HG03378 (cell line): ENCODE measurements around the gene CCDC124.

Experiments used
- ATAC-seq: cut with Tn5 transposase; IDR thresholded peaks from one replicate; pipeline ENCODE4 v1.9.1; 2021; ENCODE audit warnings: mild to moderate bottlenecking, moderate library complexity; ENCODE audit not compliant: unreplicated experiment

Gene CCDC124

DNA sequence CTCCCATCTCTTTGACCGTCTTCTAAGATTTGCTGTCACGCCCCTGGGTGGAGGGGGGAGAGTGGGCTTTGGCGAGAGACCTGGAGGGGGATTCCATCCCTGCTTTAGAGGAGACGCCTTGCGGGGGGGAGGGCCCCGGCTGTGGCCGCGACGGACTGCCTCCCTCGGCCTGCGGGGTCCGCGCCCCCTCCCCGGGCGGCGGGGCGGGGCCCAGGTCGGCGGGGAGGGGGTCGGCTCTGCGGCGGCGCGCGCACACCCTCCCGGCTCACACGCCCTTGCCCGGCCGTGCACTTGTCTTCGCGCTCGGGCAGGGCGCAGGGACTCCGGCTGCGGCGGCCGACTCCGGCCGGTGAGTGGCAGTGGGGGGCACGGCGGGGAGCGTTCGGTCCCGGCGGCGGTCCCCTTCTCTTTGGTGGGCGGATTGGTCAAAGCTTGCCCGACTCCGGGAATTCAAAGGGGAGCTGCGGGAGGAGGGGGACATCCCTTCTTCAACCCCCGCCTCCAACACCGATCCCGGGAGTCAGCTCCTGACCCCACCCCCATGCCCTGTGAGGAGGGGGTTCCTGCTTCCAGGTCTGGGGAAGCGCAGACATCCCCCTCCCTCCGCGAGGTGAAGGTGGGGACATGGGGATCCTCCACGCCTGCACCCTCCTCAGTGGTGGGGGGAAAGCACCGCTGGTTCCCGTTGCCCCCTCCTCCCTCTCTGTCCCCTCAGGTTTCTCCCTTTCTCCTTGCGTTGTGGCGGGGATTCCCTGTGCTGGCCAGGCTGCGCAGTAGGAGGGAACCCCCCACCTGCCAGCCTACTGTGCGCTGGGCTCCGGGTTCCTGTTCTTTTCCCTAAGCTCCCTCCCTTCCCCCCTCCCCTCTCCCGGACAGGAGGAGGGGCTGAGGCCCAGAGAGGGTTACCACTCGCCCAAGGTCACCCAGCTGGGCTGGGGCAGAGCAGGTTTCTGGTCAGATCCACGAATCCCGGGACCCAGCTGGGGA, 19.5 kb downstream of the CCDC124 start:
- no peak for ATAC-seq

DNA sequence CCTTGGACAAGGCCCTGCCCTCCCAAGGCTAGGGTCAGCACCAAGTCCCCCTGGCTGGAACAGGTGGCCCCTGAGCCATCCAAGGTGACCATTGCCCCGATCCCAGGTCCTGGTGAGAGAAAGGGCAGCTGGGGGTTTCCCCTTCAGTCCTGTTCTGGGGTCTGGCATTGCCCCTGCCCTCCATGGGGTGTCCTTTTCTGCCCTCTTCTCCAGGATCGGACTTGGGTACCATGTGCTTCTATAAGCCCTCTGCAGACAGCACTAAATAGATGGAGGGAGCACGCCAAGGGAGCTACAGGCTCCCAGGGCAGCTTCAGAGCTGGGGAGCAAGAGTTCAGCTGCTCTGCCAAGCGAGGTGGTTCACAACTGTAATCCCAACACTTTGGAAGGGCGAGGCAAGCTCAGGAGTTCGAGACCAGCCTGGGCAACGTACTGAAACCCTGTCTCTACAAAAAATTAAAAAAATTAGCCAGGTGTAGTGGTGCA, 20.5 kb downstream of the CCDC124 start:
- ATAC-seq: no peak

DNA sequence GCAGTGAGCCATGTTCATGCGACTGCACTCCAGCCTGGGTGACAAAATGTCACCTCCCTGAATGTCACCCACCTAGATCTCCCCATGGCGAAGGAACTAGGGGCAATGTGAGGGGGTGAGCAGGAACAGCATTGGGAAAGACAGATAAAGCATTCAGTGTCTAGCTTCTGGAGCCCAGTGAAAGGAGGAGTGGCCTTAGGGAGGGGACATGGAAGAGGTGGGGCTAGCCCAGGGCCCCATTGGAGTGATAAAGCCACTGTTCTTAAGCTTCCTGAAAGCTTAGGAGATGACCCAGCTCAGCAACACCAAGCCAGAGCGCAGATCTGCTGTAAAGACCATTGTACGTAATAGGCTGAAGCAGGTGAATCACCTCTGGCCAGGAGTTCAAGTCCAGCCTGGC, 21.1 kb downstream of the CCDC124 start:
- no peak for ATAC-seq

DNA sequence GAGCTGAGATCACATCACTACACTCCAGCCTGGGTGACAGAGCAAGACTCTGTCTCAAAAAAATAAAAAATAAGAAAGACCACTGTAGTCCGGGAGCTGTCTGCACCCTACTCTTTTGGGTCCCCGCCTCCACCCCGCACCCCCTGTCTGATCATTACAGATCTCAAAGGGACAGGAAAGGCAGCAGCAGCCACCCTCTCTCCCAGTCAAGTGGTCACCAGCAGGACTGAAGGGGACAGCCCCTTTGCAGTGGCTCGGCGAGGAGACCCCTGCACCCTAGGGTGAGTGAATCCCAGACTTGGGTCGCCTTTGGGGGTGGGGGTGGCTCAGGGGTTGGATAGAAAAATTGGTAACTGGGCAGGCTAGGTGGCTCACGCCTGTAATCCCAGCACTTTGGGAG, 21.6 kb downstream of the CCDC124 start:
- ATAC-seq: no peak

DNA sequence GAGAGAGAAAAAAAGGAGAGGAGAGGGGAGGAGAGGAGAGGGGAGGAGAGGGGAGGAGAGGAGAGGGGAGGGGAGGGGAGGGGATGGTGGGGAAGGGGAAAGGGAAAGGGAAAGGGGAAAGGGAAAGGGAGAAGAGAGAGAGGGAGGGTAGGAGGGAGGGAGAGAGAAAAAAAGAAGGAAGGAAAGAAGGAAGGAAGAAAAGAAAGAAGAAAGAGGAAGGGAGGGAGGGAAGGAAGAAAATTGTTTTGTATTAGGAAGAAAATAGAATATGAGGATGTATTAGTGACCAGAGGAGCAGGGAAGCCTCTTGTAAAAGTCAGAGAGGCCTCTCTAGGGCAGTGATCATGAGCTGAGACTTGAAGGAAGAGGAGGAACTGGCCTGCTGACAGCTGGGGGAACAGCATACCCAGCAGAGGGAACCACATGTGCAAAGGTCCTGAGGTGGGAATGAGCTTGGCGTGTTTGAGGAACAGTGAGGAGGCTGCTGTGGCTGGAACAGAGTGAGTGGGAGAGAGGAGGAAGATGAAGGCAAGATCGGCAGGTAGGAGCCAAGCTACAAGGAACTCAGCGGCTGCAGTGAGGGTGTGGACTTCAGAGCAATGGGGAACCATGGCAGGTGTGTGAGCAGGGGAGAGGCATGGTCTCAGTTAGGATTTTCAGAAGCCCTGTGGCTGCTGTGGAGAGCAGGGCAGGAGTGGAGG, 24.5 kb downstream of the CCDC124 start:
- ATAC-seq: no peak

DNA sequence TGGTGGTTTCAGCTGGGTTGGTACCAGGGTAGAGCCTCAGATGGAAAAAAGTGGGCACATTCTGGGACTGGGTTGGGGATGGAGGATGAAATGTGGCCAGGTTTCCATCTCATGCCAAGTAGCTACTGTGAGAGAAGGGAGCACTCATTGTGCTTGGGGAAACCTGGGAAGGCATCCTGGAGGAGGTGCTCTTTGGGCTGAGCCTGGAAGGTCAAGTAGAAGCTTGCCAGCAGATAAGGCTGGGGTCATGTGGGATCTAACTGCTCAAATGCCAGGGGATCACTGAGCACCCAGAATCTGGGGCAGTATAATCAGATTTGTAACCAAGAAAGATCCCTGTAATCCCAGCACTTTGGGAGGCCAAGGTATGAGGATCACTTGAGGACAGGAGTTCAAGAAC, 25.1 kb downstream of the CCDC124 start:
- no peak for ATAC-seq

DNA sequence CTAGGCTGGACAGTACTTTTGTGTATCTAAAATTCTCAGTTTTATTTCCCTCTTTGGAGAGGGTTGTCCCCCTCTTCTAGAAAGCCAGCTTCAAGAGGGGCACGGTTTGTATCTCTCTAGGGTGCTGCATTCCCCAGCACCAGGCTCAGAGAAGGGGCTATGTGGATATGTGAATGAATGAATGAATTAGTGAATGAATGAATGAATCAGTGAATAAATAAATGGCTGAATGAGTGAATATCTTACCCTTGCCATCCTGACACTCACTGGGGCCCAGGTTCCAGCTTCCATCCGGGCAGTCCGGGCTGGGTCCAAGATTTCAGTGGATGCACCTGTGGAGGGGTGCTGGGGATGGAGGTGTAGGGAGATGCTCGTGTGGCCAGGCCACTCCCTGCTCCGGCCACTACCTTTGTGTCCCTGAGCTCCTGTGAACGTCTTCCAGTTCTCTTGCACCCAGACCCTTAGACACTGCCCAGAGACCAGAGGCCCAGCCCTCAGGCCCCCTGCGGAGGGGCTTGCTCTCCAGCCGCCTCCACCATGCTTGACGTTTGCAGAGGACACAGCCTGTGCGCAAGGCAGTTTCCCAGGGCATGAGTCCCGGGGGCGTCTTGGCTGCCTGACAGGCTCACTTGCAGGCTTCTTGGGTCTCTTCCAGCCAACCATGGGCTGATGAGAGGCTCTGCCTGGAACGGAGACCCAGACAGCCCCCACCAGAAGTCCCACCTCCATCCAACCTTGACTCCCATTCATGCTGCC, 31.3 kb downstream of the CCDC124 start:
- no peak for ATAC-seq

DNA sequence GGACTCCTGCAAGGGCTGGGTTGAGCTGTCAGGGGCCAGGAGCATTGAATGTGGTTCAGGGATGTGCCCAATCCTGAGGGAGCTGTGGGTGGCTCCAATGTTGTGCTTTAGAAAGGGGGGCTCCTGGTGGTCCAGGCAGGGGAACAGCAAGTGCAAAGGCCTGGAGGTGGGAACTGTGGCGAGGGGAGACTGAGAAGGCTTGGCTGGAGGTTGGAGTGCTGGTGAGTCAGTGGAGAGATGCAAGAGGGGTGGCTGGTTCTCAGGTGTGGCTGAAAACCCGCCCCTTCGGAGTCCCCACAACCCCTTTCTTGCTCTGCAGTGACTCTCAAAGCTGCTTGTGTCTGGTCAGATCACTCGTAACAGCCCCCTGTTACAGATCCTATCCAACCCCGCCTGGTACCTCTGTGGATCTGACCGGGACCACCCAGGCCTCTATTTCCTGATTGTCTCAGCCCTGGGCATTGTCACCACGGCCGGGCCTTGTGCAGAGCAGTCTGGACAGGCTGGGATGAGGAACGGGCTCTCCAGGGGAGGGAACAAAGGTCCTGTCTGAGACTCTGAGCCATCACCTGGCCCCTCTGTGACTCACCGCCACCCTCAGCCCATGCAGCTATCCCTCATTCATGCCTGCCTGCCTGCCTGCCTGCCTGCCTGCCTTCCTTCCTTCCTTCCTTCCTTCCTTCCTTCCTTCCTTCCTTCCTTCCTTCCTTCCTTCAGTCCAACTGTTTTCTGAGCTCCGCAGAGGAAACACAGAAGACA, 32.7 kb downstream of the CCDC124 start:
- ATAC-seq: no peak

DNA sequence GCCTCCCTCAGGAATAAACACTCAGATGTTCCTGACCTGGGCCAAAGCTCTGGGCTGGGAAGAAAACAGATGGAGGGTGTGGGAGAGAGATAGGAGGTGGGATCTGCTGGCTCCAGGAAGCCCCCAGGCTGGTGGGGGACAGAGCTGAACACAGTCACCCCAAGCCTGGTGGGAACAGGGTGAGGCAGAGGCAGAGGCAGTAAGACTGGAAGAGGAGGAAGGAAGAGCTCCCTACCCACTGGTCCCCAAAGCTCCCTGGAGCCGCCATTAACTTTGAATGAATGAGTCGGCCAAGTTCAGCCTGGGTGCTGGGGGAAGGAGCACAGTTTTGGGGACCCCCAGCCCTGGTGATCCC, 33.3 kb downstream of the CCDC124 start:
- no peak for ATAC-seq

DNA sequence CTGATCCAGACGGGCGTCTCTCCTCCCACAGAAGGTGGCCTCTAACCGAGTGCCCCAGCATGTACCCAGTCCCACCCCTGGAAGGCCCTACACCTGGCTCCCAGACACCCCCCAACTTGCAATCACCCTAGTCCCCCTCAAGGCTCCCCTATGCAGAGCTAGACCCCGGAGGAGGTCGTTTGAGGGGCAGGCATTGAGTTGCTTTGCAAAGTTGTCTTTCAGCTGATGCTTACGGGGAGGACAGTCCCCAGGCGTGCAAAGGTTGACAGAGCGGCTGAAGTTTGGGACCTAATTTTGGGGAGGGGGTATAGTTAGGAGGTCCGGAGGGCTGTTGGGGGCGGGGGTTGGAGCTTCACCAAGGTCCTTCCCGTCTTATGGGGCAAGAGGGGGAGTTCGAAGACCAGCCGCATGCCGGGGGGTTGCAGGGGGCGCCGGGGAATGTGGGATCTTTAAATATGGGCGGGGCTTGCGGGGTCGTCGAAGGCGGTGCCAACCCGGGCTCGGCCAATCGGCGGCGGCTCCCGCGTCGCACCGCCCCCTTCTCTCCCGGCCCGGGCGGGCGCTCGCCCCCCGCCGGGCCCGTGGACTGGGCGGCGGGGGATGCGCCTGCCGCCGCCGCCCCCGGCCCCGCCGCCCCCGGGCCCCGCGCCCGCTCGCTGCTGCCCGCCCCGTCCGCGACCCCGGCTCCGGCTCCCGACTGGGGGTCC, 33.9 kb downstream of the CCDC124 start, which contains the start of gene KCNN1:
TSS of gene KCNN1 (plus strand) at position 558 of the 707 bp plus-strand sequence. CDS start 6,782 bp downstream, outside the sequence.
- no peak for ATAC-seq

DNA sequence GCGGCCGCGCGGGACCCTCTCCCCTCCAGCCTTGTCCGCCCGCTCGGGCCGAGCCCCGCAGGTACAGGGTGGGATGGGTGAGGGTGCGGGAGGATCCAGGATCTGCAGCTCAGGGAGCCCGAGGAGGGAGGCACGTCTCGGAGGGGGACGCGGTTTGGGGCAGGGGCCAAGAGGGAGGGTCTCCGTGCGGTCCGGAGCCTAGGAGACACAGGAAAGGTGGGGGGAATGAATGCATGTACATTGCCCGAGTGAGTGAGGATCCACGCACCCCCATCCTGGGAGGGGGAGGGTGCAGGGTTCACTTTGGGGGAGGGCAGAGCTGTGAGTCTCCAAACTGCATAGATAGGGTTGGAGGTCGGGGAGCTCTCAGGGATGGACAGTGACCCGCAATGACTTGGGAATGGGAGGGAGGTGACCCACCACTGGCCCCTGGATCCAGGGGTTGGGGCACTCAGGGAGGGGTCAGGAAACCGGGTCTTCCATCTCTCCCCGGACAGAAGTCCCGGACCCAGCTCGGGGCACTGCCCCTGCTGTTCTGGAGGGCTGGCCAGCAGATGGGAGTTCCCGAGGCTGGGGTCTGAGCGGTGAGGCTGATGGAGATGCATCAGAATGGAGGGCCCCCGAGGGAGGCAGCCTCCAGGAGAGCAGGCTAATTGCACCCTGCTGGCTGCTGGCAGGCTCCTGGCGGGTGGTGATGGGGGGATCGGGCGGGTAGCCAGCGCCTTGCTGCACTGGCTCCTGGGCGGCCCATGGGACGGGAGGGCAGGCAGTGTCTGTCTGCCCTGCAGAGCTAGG, 34.6 kb downstream of the CCDC124 start:
- no peak for ATAC-seq

DNA sequence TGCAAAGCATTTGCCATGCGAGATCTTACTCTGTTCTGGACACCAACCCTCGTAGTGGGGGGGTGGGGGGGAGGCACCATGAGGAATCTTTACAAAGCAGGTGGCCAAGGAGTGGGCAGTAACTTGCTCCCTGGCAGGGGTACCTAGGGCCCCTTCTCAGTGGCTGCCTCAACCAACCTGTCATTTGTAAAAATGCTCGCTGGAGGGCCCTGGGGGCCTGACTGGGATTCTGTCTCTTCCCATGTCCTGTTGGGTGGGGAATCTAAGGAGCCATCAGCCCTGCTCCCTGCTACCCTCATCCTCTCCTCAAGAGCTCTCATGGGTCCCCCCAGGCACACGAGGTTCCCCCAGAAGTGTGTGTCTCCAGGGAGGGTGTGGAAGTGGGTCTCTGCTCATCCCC, 35.5 kb downstream of the CCDC124 start:
- no peak for ATAC-seq

DNA sequence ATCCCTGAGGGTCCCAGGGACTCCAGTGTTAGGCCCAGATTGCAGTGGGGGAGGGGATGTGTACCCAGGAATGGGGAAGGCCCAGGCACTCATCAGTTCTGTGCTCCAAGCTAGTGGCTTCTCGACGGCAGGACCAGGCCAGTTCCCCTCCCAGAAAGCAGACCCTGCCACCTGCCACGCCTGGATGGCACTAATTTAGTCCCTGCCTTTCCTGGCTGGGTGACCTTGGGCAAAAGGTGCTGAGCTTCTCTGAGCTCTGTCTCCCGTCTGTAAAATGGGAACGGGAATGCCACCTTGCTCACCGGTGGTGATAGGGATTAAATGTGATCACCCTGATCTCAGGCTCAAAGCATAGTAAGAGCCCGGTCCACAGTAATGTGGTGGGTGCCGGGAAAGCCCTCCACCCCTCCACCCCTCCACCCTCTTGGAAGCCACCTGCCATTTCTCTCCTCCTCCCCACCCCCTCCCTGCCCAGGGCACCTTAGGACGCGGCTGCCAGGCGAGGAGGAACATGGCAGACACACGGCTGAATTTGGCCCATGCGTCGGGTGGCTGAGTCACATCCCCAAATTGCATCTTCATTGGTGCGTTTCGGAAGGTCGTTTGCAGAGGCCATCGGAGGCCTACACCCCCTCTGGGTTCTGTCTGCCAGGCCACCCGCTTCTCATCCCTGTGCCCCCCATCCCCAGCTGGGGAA, 36.4 kb downstream of the CCDC124 start:
- no peak for ATAC-seq

DNA sequence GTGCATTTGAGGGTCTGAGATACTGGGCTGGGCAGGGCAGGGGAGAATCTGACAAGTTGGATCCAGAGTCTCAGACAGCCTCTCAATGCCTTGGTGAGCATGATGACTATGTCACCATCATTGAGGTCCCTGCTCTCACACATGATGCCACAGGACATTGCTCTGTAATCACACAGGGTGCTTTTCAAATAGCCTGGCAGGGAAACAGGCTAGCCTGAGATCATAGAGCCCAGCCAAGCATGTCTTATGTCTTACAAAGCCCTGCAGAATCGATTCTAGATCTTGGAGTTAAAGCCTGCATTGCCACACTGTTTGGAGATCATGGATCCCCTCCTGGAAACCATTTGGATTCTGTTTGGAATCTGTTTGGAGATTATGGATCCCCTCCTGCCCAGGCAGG, 39.4 kb downstream of the CCDC124 start:
- ATAC-seq: no peak

DNA sequence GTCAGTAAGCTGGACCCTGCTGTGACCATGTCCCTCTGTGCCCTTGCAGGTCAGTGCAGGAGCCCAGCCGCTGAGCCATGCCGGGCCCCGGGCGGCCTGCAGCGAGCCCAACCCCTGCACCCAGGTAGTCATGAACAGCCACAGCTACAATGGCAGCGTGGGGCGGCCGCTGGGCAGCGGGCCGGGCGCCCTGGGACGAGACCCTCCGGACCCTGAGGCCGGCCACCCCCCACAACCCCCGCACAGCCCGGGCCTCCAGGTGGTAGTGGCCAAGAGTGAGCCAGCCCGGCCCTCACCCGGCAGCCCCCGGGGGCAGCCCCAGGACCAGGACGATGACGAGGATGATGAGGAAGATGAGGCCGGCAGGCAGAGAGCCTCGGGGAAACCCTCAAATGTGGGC, 40.9 kb downstream of the CCDC124 start:
- ATAC-seq: no peak

DNA sequence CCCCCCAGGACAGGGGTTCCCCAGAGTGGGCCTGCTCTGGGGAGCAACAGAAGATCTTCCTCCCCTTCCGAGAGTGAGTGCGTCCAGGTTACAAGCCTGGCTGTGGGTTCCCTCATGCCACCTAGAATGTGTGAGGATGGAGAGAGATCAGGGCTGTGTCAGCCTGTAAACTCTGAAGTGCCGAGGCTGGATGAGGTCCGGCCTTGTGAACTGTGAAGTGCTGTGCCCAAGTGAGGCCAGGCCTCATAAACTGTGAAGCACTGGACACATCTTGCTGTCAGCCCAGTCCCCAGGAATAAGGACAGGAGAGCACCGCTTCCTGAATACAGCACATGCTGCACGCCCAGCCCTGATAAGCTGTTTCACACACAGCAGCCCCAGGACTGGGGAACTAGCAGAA, 41.7 kb downstream of the CCDC124 start:
- no peak for ATAC-seq

DNA sequence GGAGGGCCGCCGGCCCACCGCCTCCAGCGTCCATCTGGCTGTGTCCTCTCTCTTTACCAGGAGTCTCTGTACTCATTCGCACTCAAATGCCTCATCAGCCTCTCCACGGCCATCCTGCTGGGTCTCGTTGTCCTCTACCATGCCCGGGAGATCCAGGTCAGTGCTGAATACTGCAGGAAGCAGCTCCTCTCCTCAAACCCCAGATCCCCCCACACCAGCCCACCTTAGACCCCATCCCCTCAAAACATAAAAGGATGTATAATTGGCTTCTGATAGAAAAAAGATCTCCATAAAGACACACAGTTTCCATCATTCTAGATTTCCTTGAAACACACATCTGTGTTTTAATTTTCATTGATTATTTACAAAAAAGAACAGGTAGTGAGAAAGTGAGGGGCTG, 42.2 kb downstream of the CCDC124 start:
- ATAC-seq: no peak

DNA sequence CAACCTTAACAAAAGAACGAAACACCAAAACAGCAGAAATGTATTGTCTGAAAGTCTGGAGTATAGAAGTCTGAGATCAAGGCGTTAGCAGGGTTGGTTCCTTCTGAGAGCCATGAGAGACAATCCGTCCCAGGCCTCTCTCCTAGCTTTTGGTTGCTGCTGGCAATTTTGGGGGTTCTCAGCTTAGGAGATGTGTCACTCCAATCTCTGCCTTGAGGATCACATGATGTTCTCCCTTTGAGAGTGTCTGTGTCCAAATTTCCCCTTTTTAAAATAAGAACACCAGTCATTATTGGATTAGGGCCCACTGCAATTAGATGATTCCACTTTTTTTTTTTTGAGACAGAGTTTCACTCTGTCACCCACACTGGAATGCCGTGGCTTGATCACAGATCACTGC, 44.2 kb downstream of the CCDC124 start:
- ATAC-seq: no peak
